H1 (cell line): Measurements from ENCODE around the gene RASD1. TPM values are rescaled to one million over a fixed set of nuclear protein-coding genes. Genes with fewer than 3 reads are reported as not detected.

Experiments
- CTCF ChIA-PET: fragments of 300-600 bp; sonication (Branson Sonifier 250); formaldehyde crosslinking; loops from one replicate; lab custom pipeline; 2021; ENCODE audit not compliant: partially characterized antibody; lab: Charles Lee
- POLR2A ChIA-PET: fragments of 300-600 bp; sonication (Branson Sonifier 250); formaldehyde crosslinking; loops from one replicate; lab custom pipeline; 2021; ENCODE audit warnings: inconsistent platforms; ENCODE audit not compliant: partially characterized antibody; lab: Charles Lee
- DNase-seq, 2 experiments: peaks; one replicate each; pipeline versions ENCODE4 v3.0.0 to v3.0.0-alpha.2; 2010 to 2022; ENCODE audit warnings: low spot score in 2 of 2, low read depth in 1 of 2, mixed read lengths in 1 of 2
- FAIRE-seq: peaks from 2 replicates; lab custom pipeline; 2011; peaks lifted over from hg19 to GRCh38; lab: Jason Lieb, UNC
- H2AFZ ChIP-seq: 2 replicates; pipeline ENCODE4 v1.8.1; 2012; ENCODE audit warnings: low read length, inconsistent platforms
- H2AK5ac ChIP-seq: 2 replicates; pipeline ENCODE4 v1.6.1; 2013; ENCODE audit warnings: low read depth, low read length
- H2BK120ac ChIP-seq: replicated peaks from 2 replicates; pipeline ENCODE3; 2013; ENCODE audit warnings: low read depth, low read length, inconsistent platforms
- H2BK12ac ChIP-seq: 2 replicates; pipeline ENCODE4 v1.6.1; 2013; ENCODE audit warnings: low read depth, low read length
- H2BK15ac ChIP-seq: 2 replicates; pipeline ENCODE4 v1.6.1; 2013; ENCODE audit warnings: low read length
- H2BK20ac ChIP-seq: 2 replicates; pipeline ENCODE4 v1.6.1; 2013; ENCODE audit warnings: low read length
- H2BK5ac ChIP-seq: 2 replicates; pipeline ENCODE4 v1.6.1; 2013; ENCODE audit warnings: low read depth, low read length
- H3K14ac ChIP-seq: 2 replicates; pipeline ENCODE4 v1.6.1; 2013; ENCODE audit warnings: inconsistent platforms; ENCODE audit not compliant: insufficient read length
- H3K18ac ChIP-seq: 2 replicates; pipeline ENCODE4 v1.6.1; 2013; ENCODE audit warnings: low read length; ENCODE audit errors: extremely low read depth
- H3K23ac ChIP-seq: 2 replicates; pipeline ENCODE4 v1.6.1; 2013; ENCODE audit warnings: inconsistent platforms; ENCODE audit not compliant: insufficient read length
- H3K23me2 ChIP-seq: 2 replicates; pipeline ENCODE4 v1.6.1; 2013; ENCODE audit warnings: low read depth, low read length
- H3K27ac ChIP-seq: 2 replicates; pipeline ENCODE4 v1.6.1; 2011; ENCODE audit warnings: low read depth, low read length, inconsistent platforms
- H3K27me3 ChIP-seq, 4 experiments: replicated peaks in 1 of 4; 1 replicate in 1 of 4; 2 replicates in 3 of 4; pipeline versions ENCODE4 v1.6.1 to v1.8.1; 2011 to 2013; ENCODE audit warnings: low read length in 3 of 4, mild to moderate bottlenecking in 3 of 4, inconsistent platforms in 2 of 4, mixed read lengths in 2 of 4, moderate library complexity in 1 of 4; ENCODE audit not compliant: control insufficient read depth in 3 of 4, insufficient read depth in 3 of 4; ENCODE audit errors: extremely low read depth in 1 of 4
- H3K36me3 ChIP-seq, 4 experiments: 2 replicates each; pipeline versions ENCODE4 v1.6.1 to v1.8.1; 2011 to 2013; ENCODE audit warnings: mild to moderate bottlenecking in 4 of 4, low read length in 3 of 4, moderate library complexity in 2 of 4, control low read depth in 1 of 4, inconsistent platforms in 1 of 4; ENCODE audit not compliant: insufficient read depth in 4 of 4, control insufficient read depth in 2 of 4
- H3K4ac ChIP-seq: replicated peaks from 2 replicates; pipeline ENCODE3; 2013; ENCODE audit warnings: low read length, low read depth, mixed read lengths, inconsistent platforms; ENCODE audit not compliant: insufficient read length
- H3K4me1 ChIP-seq, 4 experiments: replicated peaks in 1 of 4; 1 replicate in 1 of 4; 2 replicates in 3 of 4; pipeline versions ENCODE4 v1.6.1 to v1.8.1; 2011 to 2013; ENCODE audit warnings: low read length in 3 of 4, inconsistent platforms in 2 of 4, mixed read lengths in 1 of 4; ENCODE audit not compliant: insufficient read depth in 4 of 4, control insufficient read depth in 3 of 4
- H3K4me2 ChIP-seq, 2 experiments: 2 replicates each; pipeline versions ENCODE4 v1.6.1 to v1.8.1; 2011 to 2013; ENCODE audit warnings: low read depth in 2 of 2, low read length in 2 of 2, control low read depth in 1 of 2, inconsistent platforms in 1 of 2, mild to moderate bottlenecking in 1 of 2; ENCODE audit not compliant: insufficient read depth in 1 of 2
- H3K4me3 ChIP-seq, 4 experiments: fragments of 200-600, 300-600 bp in 1 of 4; sonication (generic), shearing (Covaris generic), sonication (Bioruptor Twin) in 1 of 4; 2 replicates each; pipeline versions ENCODE4 v1.5.1 to v1.8.1; 2011 to 2016; ENCODE audit warnings: low read length in 4 of 4, low read depth in 3 of 4, control low read depth in 2 of 4, inconsistent platforms in 2 of 4, mild to moderate bottlenecking in 2 of 4, mixed read lengths in 1 of 4, moderate library complexity in 1 of 4; ENCODE audit not compliant: insufficient read depth in 2 of 4; ENCODE audit errors: extremely low read depth in 1 of 4
- H3K56ac ChIP-seq: replicated peaks from 2 replicates; pipeline ENCODE3; 2013; ENCODE audit warnings: low read depth, mild to moderate bottlenecking, mixed read lengths, low read length, inconsistent platforms; ENCODE audit not compliant: insufficient read length
- H3K79me1 ChIP-seq: 2 replicates; pipeline ENCODE4 v1.6.1; 2013; ENCODE audit warnings: low read depth, low read length, control low read depth
- H3K79me2 ChIP-seq, 2 experiments: 2 replicates each; pipeline versions ENCODE4 v1.6.1 to v1.8.1; 2012 to 2013; ENCODE audit warnings: low read length in 2 of 2, mild to moderate bottlenecking in 2 of 2, inconsistent platforms in 1 of 2; ENCODE audit not compliant: insufficient read depth in 2 of 2, control insufficient read depth in 1 of 2
- H3K9ac ChIP-seq, 4 experiments: replicated peaks in 1 of 4; 1 replicate in 1 of 4; 2 replicates in 3 of 4; pipeline versions ENCODE4 v1.6.1 to v1.8.1; 2011 to 2013; ENCODE audit warnings: low read depth in 3 of 4, low read length in 3 of 4, control low read depth in 2 of 4, mild to moderate bottlenecking in 2 of 4, moderate library complexity in 2 of 4, inconsistent platforms in 1 of 4; ENCODE audit errors: extremely low read depth in 1 of 4
- H3K9me3 ChIP-seq, 2 experiments: 2 replicates each; pipeline versions ENCODE4 v1.6.1 to v1.8.1; 2012 to 2013; ENCODE audit warnings: mild to moderate bottlenecking in 2 of 2, moderate library complexity in 2 of 2, control low read depth in 1 of 2, inconsistent platforms in 1 of 2, low read depth in 1 of 2, low read length in 1 of 2, mixed read lengths in 1 of 2; ENCODE audit not compliant: insufficient read depth in 2 of 2
- H4K20me1 ChIP-seq, 2 experiments: replicated peaks in 1 of 2; 2 replicates each; pipeline versions ENCODE3 to v1.8.1; 2011 to 2013; ENCODE audit warnings: inconsistent platforms in 2 of 2, low read length in 2 of 2, mild to moderate bottlenecking in 1 of 2; ENCODE audit not compliant: insufficient read depth in 2 of 2, control insufficient read depth in 1 of 2
- H4K5ac ChIP-seq: 2 replicates; pipeline ENCODE4 v1.6.1; 2013; ENCODE audit warnings: low read length, low read depth, mixed read lengths, inconsistent platforms; ENCODE audit not compliant: insufficient read length
- H4K8ac ChIP-seq: 2 replicates; pipeline ENCODE4 v1.8.0; 2013; ENCODE audit warnings: mild to moderate bottlenecking, moderate library complexity, low read length, inconsistent platforms; ENCODE audit not compliant: insufficient read depth; ENCODE audit errors: extremely low read depth
- H4K91ac ChIP-seq: replicated peaks from 2 replicates; pipeline ENCODE3; 2013; ENCODE audit warnings: low read length, mixed read lengths, inconsistent platforms; ENCODE audit not compliant: insufficient read length
- ZNF274 ChIP-seq: IDR thresholded peaks from 2 replicates; pipeline ENCODE4 v1.7.0; 2012; ENCODE audit warnings: low read length, borderline replicate concordance; ENCODE audit errors: extremely low read depth
- WGBS, 2 experiments: shearing (Covaris generic) in 1 of 2; methylation state at CpG; one replicate each; pipeline versions ENCODE4 v1.1.6 to v1.1.7; 2013 to 2015; ENCODE audit warnings: low lambda C conversion rate in 2 of 2, mixed read lengths in 2 of 2, inconsistent platforms in 1 of 2, low coverage in 1 of 2, missing lambda C conversion rate in 1 of 2; ENCODE audit not compliant: insufficient replicate concordance in 2 of 2, insufficient coverage in 1 of 2, insufficient read length in 1 of 2; ENCODE audit errors: extremely low coverage in 1 of 2, missing lambda C conversion rate in 1 of 2; 5-methylcytosine and 5-hydroxymethylcytosine counted together
- polyA plus RNA-seq, 7 experiments: library from polyadenylated mRNA; depleted of rRNA in 3 of 7; stranded (reverse) in 5 of 7; unstranded in 2 of 7; fragments of >200 nt in 5 of 7; fragments of 200-250 nt in 2 of 7; gene quantifications; 1 replicate in 5 of 7; 2 replicates in 1 of 7; 4 replicates in 1 of 7; pipeline versions ENCODE4 v1.2.1 to v1.2.3, GENCODE V29; 2011 to 2013; ENCODE audit warnings: missing spikeins in 2 of 7, mixed read lengths in 2 of 7
- total RNA-seq: library from RNA; stranded (reverse); fragmentation: NEBNext Ultra II Directional; extraction: Animal tissue kit (Norgen Biotek cat#: 25700); gene quantifications from 2 replicates; pipeline ENCODE4 v1.2.1, GENCODE V29; 2021

The RASD1 gene
- total and polyA plus RNA-seq, 2 of the 8 experiments (the other 6 are each of a cell fraction or from before 2014, with no cell fraction given) = 2.3 to 2.6 TPM

- Histone ChIP-seq H3K27me3 (no peaks in the 10 kb centered on the region), H3K9ac (no peak overlapping the region), H3K27ac (no peak overlapping the region), H3K18ac (no peak overlapping the region), H2BK12ac (no peak overlapping the region), H3K4me1 (peaks cover 4 to 24% (median 12%) of the 10 kb centered on the region in 4 experiments), H4K20me1 (peaks cover 0 to under 1% of the 10 kb centered on the region in 2 experiments), H4K5ac (no peak overlapping the region), H3K79me2 (no peaks in the 10 kb centered on the region), H2BK120ac (no peak overlapping the region), H2AFZ (no peak overlapping the region), H3K4me2 (no peak overlapping the region), H3K23me2 (peaks cover 2% of the 10 kb centered on the region; the same call in 1 of the 2 replicates), H3K23ac (no peak overlapping the region), H2BK5ac (no peak overlapping the region), H3K56ac (no peak overlapping the region), H2BK15ac (no peak overlapping the region), H3K36me3 (no peaks in the 10 kb centered on the region), H3K79me1 (no peaks in the 10 kb centered on the region), H3K4ac (no peak overlapping the region), H3K14ac (no peak overlapping the region), H2AK5ac (no peak overlapping the region), H3K9me3 (no peaks in the 10 kb centered on the region), H3K4me3 (no peak overlapping the region), H2BK20ac (no peak overlapping the region), H4K8ac (no peak overlapping the region), H4K91ac (no peak overlapping the region)
- no peak for TF ChIP-seq ZNF274
- DNase-seq (no peak), FAIRE-seq (no peak)
- POLR2A ChIA-PET = no interaction called here
- 95% methylated on average over 5 of the region's 5 CpGs; no CpG with 5 or more reads in 1 of the 2 experiments for WGBS, 2 experiments
- CTCF ChIA-PET = interaction anchor here (1.2 to 4.4 kb wide), 4 partner anchors 10 to 158 kb away, joined by 3 to 34 read pairs (median 9); no protein-coding TSS in a partner anchor
Measured at GRCh38 chr17:17512866-17513265, 16.7 kb upstream of the RASD1 start.
